ENCODE results near the gene BTRC. TPM values are rescaled to one million over a fixed set of nuclear protein-coding genes. Genes with fewer than 3 reads are reported as not detected.

The BTRC gene
- total RNA-seq, 1 donor: 17.3 TPM

DNA sequence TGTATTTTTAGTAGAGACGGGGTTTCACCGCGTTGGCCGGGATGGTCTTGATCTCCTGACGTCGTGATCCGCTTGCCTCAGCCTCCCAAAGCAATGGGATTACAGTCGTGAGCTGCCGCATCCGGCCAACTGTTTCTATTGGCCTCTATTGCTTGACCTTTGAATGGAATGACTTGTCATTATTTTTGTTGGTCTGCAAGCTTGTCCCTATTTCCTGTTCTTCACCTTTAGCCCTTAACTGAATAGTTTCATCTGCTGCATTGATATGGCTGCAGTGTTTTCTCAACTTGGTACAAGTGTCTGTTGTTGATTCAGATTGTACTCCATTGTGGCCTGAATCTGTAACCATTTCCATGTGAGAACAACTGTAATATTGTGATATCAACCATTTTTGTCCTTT, 128.6 kb downstream of the BTRC start:
- H3K4me3 ChIP-seq (ENCODE audit: low read depth, low read length): no peak overlapping the region
- TF ChIP-seq, protein P1, sequence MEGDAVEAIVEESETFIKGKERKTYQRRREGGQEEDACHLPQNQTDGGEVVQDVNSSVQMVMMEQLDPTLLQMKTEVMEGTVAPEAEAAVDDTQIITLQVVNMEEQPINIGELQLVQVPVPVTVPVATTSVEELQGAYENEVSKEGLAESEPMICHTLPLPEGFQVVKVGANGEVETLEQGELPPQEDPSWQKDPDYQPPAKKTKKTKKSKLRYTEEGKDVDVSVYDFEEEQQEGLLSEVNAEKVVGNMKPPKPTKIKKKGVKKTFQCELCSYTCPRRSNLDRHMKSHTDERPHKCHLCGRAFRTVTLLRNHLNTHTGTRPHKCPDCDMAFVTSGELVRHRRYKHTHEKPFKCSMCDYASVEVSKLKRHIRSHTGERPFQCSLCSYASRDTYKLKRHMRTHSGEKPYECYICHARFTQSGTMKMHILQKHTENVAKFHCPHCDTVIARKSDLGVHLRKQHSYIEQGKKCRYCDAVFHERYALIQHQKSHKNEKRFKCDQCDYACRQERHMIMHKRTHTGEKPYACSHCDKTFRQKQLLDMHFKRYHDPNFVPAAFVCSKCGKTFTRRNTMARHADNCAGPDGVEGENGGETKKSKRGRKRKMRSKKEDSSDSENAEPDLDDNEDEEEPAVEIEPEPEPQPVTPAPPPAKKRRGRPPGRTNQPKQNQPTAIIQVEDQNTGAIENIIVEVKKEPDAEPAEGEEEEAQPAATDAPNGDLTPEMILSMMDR (IDR thresholded peaks at IDR 0.05; ENCODE audit: insufficient read depth, low read depth, low read length): no peak
- no peak for DNase-seq (ENCODE audit: low read depth)

DNA sequence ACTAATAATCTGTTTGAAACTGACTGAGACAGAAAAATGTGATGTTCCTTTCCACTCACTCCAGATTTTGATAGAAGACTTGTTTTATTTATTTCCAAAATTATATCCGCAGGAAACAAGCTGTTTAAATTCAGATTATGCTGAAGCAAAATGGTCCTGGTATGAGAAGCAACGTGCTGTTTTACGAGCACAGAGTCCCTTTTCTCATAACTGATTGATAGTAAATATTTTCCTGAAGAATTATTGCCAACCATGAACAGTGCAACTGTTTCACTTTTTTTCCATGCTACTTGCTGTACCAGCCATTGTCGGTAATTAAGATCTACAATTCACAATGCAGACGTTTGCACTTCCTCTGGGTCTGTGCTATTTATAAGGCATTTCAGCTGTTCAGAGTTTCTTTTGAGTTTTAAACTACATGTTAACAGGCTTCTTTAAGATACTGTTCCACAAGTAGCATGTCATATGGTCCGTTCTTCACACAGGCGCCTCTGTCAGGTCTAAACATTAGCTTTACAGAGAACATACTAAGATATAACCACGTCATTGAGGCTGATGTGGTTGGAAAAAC, 130.3 kb downstream of the BTRC start:
- TF ChIP-seq, protein P1 (IDR thresholded peaks at IDR 0.05; ENCODE audit: insufficient read depth, low read depth, low read length): no peak
- H3K4me3 ChIP-seq (ENCODE audit: low read depth, low read length): no peak overlapping the region
- DNase-seq (ENCODE audit: low read depth): no peak

DNA sequence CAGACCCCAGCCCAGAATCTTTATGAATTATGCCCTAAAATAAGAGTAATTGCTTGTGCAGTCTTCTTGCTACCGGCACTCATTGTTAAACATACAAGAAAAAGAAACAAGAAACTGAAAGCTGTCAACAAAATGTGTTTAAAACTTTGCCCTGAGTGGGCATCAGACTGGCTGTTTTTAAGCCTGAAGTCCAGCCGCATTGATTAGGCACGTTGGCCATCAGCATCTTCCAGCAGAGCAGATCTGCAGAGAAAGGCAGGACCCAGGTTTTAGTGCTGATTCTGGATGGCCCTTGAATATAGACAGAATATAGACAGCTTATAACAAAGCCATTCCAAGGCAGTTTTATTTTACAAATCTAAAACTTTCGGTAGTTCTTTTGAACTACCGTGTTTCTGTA, 131.2 kb downstream of the BTRC start:
- no peak overlapping the region for H3K4me3 ChIP-seq (ENCODE audit: low read depth, low read length)
- TF ChIP-seq, protein P1 (IDR thresholded peaks at IDR 0.05; ENCODE audit: insufficient read depth, low read depth, low read length): no peak
- DNase-seq (ENCODE audit: low read depth): no peak

DNA sequence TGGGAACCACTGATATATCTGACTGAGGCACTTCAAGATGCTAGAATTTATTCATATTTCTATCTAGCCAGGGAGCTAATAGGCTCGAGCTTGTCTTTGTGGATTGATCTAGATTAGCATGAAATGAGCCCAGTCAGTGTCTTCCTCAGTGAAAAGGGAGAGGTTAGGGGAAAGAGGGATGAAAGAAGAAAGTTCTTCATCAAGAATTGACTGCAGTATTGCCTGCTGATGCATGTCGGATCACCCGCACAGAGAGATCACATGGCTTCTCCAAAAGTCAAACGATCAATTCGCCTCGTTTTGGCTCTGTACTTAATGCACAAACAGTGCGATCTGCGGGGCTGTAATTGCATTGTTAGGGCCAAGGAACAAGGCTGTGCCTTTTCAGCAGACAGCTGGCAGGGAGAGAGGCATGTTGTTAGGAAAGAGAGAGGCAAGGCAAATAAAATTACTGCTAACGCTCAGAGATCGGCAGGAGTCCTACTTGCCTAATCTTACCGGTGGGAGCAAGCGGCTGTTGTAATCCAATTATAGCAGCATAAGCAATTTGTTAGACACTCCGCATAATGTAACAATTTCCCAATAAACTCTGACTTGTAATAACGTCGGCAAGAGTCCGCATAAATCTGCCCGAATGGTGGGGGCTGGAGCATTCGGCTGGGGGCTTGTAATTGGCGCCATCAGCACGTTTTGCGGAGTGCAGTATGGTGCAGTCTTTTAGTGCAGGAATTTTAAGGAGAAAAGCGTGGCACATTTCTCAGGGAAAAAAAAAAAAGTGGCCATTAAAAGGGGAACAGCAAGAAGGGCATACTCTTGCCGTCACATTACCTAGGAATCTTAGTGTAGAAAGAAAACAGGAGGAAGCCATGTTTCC, 132.0 kb downstream of the BTRC start:
- peak; percentile 36 for DNase-seq (ENCODE audit: low read depth)
- TF ChIP-seq, protein P1 (IDR thresholded peaks at IDR 0.05; ENCODE audit: insufficient read depth, low read depth, low read length): no peak
- H3K4me3 ChIP-seq (ENCODE audit: low read depth, low read length): no peak overlapping the region

DNA sequence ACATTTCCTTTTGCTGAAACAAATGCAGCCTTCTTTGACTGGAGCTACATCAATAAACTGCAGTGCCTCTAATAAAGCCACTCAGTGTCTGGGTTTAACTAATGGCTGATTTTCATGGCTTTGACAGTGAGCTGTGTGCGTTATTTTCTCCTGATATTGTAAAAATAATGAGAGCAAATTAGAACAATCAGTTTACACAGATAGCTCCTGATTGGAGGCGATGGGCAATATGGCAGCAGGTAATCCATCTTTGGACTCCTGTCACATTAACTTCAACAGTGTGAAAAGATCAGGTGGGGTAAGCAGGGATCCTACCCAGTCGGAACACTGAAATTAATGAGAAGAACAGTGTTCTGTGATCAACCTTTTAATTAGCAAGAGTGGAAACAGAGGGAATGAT, 133.4 kb downstream of the BTRC start:
- TF ChIP-seq, protein P1 (IDR thresholded peaks at IDR 0.05; ENCODE audit: insufficient read depth, low read depth, low read length): no peak
- no peak overlapping the region for H3K4me3 ChIP-seq (ENCODE audit: low read depth, low read length)
- no peak for DNase-seq (ENCODE audit: low read depth)

DNA sequence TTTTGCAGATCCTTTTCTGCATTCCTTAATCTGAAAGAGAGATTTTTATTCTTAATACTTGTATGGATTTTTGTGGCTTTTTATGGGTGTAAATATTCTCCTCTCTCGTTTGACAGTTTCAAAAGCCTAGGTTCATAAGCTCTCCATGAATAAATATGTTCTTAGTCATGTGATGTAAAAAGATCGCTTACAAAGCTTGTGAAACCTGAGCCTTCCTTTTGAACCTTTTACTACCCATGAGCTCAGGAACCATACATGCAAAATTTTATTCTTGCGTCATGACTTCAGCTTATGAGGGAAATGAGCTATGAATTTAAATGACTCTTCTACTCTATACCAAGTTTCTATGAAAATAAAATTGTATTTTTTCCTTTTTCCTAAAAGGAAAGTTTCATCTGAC, 135.4 kb downstream of the BTRC start:
- DNase-seq (ENCODE audit: low read depth): peak; percentile 77
- no peak overlapping the region for H3K4me3 ChIP-seq (ENCODE audit: low read depth, low read length)
- TF ChIP-seq, protein P1 (IDR thresholded peaks at IDR 0.05; ENCODE audit: insufficient read depth, low read depth, low read length): no peak
